COR-L47 (cell line): ENCODE results near the gene DPEP2.
"Not testable (repeated sequence)": the region's sequence is repeated elsewhere in the genome, so short reads cannot be mapped to it uniquely, and the experiment has no call there.

Source experiments
- DNase-seq: peaks from one replicate; lab custom pipeline; 2025; lab: John Stamatoyannopoulos, UW

DPEP2 gene

GRCh38 chr16:67998779-67999688 lies at the start of gene DPEP2:
Gene DPEP2, minus strand, starts transcription at chr16:67999484. Its CDS starts 6,272 bp downstream, at chr16:67993212.
- not testable (repeated sequence) for DNase-seq

GRCh38 chr16:68047987-68048386 lies 48.7 kb upstream of the DPEP2 start:
- no peak for DNase-seq

GRCh38 chr16:68046106-68046505 lies 46.8 kb upstream of the DPEP2 start:
- DNase-seq: no peak

- DNase-seq: no peak
Measured at GRCh38 chr16:68041783-68042182, 42.5 kb upstream of the DPEP2 start.

GRCh38 chr16:68040506-68041288 lies 41.4 kb upstream of the DPEP2 start:
- peak; percentile 66 for DNase-seq

GRCh38 chr16:68037841-68038597 lies 38.7 kb upstream of the DPEP2 start:
- DNase-seq: no peak

GRCh38 chr16:68035227-68035626 lies 35.9 kb upstream of the DPEP2 start:
- DNase-seq: no peak

GRCh38 chr16:68033101-68033500 lies 33.8 kb upstream of the DPEP2 start:
- DNase-seq: no peak

- DNase-seq: no peak
Measured at GRCh38 chr16:68031951-68032350, 32.7 kb upstream of the DPEP2 start.

GRCh38 chr16:68030108-68030507 lies 30.8 kb upstream of the DPEP2 start:
- not testable (repeated sequence) for DNase-seq

- no peak for DNase-seq
Measured at GRCh38 chr16:68028996-68029395, 29.7 kb upstream of the DPEP2 start.

GRCh38 chr16:68022728-68023537 lies 23.6 kb upstream of the DPEP2 start, which contains the start of the genes DDX28 and DUS2:
Gene DDX28, minus strand, starts transcription at chr16:68023232. Its CDS starts 30 bp downstream, at chr16:68023202.
Gene DUS2, plus strand, starts transcription at chr16:68023284. Its CDS starts 14,740 bp downstream, at chr16:68038024.
- DNase-seq: peak; percentile 73

- no peak for DNase-seq
Measured at GRCh38 chr16:68022278-68022727, 23.0 kb upstream of the DPEP2 start.

- DNase-seq: no peak
Measured at GRCh38 chr16:68021490-68021889, 22.2 kb upstream of the DPEP2 start.

GRCh38 chr16:68019167-68019680 lies 19.9 kb upstream of the DPEP2 start:
- DNase-seq: no peak

- no peak for DNase-seq
Measured at GRCh38 chr16:68015681-68016080, 16.4 kb upstream of the DPEP2 start, which contains the start of gene DPEP2NB. Gene DPEP2NB, minus strand, starts transcription at chr16:68015911. Its CDS starts 141 bp downstream, at chr16:68015770.

- DNase-seq: no peak
Measured at GRCh38 chr16:68013440-68013839, 14.2 kb upstream of the DPEP2 start.

- DNase-seq: not testable (repeated sequence)
Measured at GRCh38 chr16:68009872-68010271, 10.6 kb upstream of the DPEP2 start.

- DNase-seq: no peak
Measured at GRCh38 chr16:68009157-68009735, 10.0 kb upstream of the DPEP2 start.

- no peak for DNase-seq
Measured at GRCh38 chr16:68005786-68006286, 6.6 kb upstream of the DPEP2 start.
